Skin epidermis (tissue), 12 donors: ENCODE measurements around the gene ENTPD6.

Experiments used
- H3K27ac ChIP-seq, 21 experiments: fragments of 200-600 bp; sonication (generic) in 11 of 21; one replicate each; pipeline ENCODE4 v1.5.0; 2020; ENCODE audit warnings: mild to moderate bottlenecking in 3 of 21, inconsistent platforms in 2 of 21, moderate library complexity in 2 of 21
- H3K4me3 ChIP-seq, 7 experiments: fragments of 200-600 bp; sonication (generic) in 2 of 7; one replicate each; pipeline ENCODE4 v1.5.0; 2020; ENCODE audit warnings: inconsistent platforms in 2 of 7, mild to moderate bottlenecking in 2 of 7, moderate library complexity in 1 of 7

Gene ENTPD6

GRCh38 chr20:25206548-25206947, 11.0 kb downstream of the ENTPD6 start:
- H3K27ac ChIP-seq = peak overlapping the region in 1 of 21 experiments; percentile 59
- H3K4me3 ChIP-seq = no peak overlapping the region

- peak overlapping the region in 1 of 21 experiments; percentile 59 for H3K27ac ChIP-seq
- H3K4me3 ChIP-seq = no peak overlapping the region
Measured at GRCh38 chr20:25207149-25207959, 11.8 kb downstream of the ENTPD6 start.

GRCh38 chr20:25207960-25208534, 12.5 kb downstream of the ENTPD6 start:
- H3K4me3 ChIP-seq = no peak overlapping the region
- H3K27ac ChIP-seq = peak overlapping the region in 1 of 21 experiments; percentile 59

- no peak overlapping the region for H3K4me3 ChIP-seq
- H3K27ac ChIP-seq = no peak overlapping the region
Measured at GRCh38 chr20:25209400-25209799, 13.9 kb downstream of the ENTPD6 start.

GRCh38 chr20:25209911-25210310, 14.4 kb downstream of the ENTPD6 start:
- Histone ChIP-seq H3K4me3 (no peak overlapping the region), H3K27ac (no peak overlapping the region)

- Histone ChIP-seq H3K4me3 (no peak overlapping the region), H3K27ac (no peak overlapping the region)
Measured at GRCh38 chr20:25211273-25211672, 15.8 kb downstream of the ENTPD6 start.

- no peak overlapping the region for H3K4me3 ChIP-seq
- no peak overlapping the region for H3K27ac ChIP-seq
Measured at GRCh38 chr20:25212242-25212641, 16.7 kb downstream of the ENTPD6 start.

GRCh38 chr20:25213566-25214425, 18.3 kb downstream of the ENTPD6 start:
- Histone ChIP-seq H3K27ac (no peak overlapping the region), H3K4me3 (no peak overlapping the region)

GRCh38 chr20:25214426-25214790, 18.9 kb downstream of the ENTPD6 start:
- H3K4me3 ChIP-seq = no peak overlapping the region
- H3K27ac ChIP-seq = no peak overlapping the region

- Histone ChIP-seq H3K27ac (no peak overlapping the region), H3K4me3 (no peak overlapping the region)
Measured at GRCh38 chr20:25214819-25215218, 19.3 kb downstream of the ENTPD6 start.

GRCh38 chr20:25215521-25215920, 20.0 kb downstream of the ENTPD6 start:
- no peak overlapping the region for H3K27ac ChIP-seq
- no peak overlapping the region for H3K4me3 ChIP-seq

GRCh38 chr20:25216199-25216945, 20.9 kb downstream of the ENTPD6 start:
- Histone ChIP-seq H3K27ac (no peak overlapping the region), H3K4me3 (no peak overlapping the region)

- H3K4me3 ChIP-seq = no peak overlapping the region
- H3K27ac ChIP-seq = no peak overlapping the region
Measured at GRCh38 chr20:25217161-25218108, 21.9 kb downstream of the ENTPD6 start.

- H3K4me3 ChIP-seq = no peak overlapping the region
- H3K27ac ChIP-seq = no peak overlapping the region
Measured at GRCh38 chr20:25218109-25218486, 22.6 kb downstream of the ENTPD6 start.

GRCh38 chr20:25218492-25218891, 23.0 kb downstream of the ENTPD6 start:
- Histone ChIP-seq H3K27ac (no peak overlapping the region), H3K4me3 (no peak overlapping the region)

GRCh38 chr20:25219365-25219764, 23.9 kb downstream of the ENTPD6 start:
- no peak overlapping the region for H3K4me3 ChIP-seq
- H3K27ac ChIP-seq = no peak overlapping the region

- Histone ChIP-seq H3K27ac (peak overlapping the region in 1 of 21 experiments; percentile 32), H3K4me3 (no peak overlapping the region)
Measured at GRCh38 chr20:25220021-25220730, 24.7 kb downstream of the ENTPD6 start.
